Measurements from ENCODE around the gene IRX4.

IRX4 gene

GRCh38 chr5:1836176-1836890 lies 46.4 kb downstream of the IRX4 start:
- no peak for DNase-seq (ENCODE audit: low read depth)

- no peak for DNase-seq (ENCODE audit: low read depth)
These were observed 47.3 kb downstream of the IRX4 start for GRCh38 chr5:1835431-1835830.

- no peak for DNase-seq (ENCODE audit: low read depth)
These were observed 47.9 kb downstream of the IRX4 start for GRCh38 chr5:1834721-1835429.

DNA sequence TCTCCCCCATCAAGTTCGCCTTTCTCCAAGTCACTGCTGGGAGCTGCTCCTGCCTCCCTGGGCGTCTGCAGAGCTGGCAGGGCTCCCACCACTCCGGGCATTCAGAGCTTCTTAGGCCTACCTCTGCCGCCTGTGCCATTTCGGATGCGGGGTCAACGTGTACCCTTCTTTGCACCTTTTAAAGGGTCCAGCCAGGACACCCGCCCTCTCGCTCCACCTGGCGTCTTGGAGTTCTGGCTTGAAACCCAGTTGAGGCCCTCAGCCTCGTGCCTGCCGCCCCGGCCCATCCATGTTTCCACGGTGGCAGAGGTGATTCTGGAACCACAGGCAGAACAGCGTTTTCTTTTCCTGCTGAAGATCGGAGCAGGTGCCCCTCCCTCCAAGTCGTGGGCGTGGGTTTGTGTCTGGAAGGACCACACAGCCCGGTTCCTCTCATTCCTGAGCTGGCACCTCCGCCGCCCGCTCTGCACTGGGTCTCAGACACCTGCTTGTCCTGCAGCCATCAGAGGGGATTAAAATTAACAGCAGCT lies 48.6 kb downstream of the IRX4 start:
- no peak for DNase-seq (ENCODE audit: low read depth)

- no peak for DNase-seq (ENCODE audit: low read depth)
These were observed 49.3 kb downstream of the IRX4 start for GRCh38 chr5:1833264-1834021.

GRCh38 chr5:1832511-1833250 lies 50.0 kb downstream of the IRX4 start:
- no peak for DNase-seq (ENCODE audit: low read depth)

DNA sequence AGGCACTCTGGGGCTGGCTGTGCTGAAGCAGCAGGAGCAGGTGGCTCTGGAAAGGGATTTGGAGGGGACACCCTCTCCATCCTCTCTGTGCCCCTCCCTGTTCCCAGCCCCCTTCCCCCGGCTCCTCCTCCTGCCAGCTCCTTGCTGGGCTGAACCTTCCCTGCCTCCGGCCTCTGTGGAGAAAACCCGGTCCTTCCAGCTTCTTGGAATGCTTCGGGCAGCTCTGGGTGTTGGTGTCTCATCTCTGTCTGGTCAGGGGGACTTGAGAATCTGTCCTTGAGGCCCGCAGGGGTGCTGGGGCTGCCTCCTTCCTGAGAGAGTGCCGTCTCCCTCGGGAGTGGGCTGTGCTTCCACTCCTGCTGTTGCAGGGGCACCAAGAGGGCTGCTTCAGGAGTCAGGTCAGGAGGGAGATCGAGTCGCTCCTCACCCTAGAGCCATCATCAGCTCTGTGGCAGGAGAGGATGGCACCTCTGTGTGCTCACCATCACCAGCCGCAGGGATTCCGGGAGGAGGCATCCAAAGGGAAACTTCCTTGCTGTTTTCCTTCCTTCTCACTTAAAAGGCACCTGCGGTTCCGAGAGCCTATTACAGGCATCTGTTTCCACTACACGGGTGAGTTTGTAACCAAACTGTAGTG lies 50.9 kb downstream of the IRX4 start:
- DNase-seq (ENCODE audit: low read depth) = no peak

DNA sequence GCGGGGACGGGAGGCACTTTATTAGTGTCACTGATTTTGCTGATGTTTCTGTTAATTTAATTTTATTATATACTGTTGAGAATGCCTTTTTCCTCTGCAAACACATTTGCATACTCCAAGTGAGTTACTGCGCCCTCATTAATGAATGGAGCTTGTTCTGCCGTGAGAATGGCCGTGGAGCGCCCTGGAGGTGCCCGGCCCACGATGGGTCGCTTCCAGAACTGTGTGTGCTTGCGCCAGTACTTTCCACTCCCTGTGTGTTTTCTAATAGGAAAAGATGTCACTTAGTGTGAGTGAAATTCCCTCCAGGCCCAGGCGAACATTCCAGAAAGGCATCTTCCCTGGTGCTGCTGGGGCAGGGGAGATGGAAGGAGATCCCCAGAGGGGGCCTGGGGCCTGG lies 51.5 kb downstream of the IRX4 start:
- DNase-seq (ENCODE audit: low read depth) = no peak

GRCh38 chr5:1830571-1831228 lies 52.0 kb downstream of the IRX4 start:
- no peak for DNase-seq (ENCODE audit: low read depth)

- no peak for DNase-seq (ENCODE audit: low read depth)
These were observed 54.8 kb downstream of the IRX4 start for GRCh38 chr5:1827886-1828397.

Measured in iris pigment epithelial cell (primary cell).